HG03108 (cell line): ENCODE results near the gene CSAD.

Experiments used
- ATAC-seq: cut with Tn5 transposase; IDR thresholded peaks from one replicate; pipeline ENCODE4 v1.9.1; 2021; ENCODE audit warnings: moderate library complexity; ENCODE audit not compliant: unreplicated experiment

CSAD gene, protein sequence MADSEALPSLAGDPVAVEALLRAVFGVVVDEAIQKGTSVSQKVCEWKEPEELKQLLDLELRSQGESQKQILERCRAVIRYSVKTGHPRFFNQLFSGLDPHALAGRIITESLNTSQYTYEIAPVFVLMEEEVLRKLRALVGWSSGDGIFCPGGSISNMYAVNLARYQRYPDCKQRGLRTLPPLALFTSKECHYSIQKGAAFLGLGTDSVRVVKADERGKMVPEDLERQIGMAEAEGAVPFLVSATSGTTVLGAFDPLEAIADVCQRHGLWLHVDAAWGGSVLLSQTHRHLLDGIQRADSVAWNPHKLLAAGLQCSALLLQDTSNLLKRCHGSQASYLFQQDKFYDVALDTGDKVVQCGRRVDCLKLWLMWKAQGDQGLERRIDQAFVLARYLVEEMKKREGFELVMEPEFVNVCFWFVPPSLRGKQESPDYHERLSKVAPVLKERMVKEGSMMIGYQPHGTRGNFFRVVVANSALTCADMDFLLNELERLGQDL

DNA sequence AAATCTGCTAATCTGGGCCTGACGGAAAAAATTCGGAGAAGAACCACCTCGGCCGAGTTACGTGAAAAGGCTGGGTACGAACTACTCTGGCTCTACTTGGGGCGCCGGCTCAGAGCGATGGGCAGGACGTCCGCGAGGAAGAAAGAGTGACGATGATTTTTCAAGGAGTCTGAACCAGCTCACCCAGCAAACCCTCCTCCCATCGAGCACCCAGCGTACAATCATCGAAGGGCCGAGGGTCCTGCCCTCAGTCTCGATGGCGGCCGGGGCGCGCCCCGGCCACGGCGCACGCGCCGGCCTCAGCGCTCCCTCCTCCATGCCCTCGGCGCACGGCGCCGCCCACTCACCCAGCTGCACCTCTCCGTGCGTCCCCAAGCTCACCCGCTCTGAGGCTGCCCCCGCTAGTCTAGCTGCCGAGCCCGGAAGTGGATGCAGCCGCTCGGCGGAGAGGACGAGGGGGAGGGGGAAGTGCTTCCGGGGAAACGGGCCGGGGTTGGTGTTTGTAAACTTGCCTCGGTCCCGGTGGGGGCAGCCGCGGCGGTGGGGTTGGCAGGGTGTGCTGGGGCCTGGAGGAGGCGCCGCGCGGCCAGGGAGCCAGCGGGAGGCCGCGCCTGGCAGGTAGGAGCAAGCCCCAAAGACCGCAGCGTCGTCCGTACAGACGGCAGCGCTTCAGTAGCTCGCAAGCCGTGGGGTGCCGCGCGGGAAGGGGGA lies at the start of gene CSAD, which contains the start of gene ZNF740:
TSS of gene CSAD (minus strand) at position 706 of the 711 bp plus-strand sequence. CDS start 7,455 bp downstream, outside the sequence.
TSS of gene ZNF740 (plus strand) at position 503 of the 711 bp plus-strand sequence. CDS start 1,262 bp downstream, outside the sequence.
- ATAC-seq = peak; percentile 91

- ATAC-seq = no peak
Measured at GRCh38 chr12:53230108-53230845, 49.6 kb upstream of the CSAD start.

DNA sequence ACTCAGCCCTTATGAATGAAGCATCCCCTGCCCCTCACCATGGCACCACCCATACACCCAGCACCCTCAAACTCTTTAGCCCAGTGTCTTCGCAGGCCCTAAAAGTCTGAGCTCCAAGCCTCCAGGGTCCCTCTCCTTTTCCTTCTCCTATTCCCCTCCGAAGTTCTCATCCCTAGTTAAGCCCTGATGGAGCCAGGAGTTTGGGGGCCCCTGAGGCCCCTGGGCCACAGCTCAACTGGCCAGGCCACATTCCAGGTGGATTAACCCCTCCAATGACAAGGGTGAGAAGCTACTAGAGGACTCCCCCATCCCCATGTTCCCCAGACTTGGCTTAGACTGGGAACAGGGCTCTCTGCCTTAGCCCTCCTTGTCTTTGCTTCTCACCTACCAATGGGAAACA lies 48.7 kb upstream of the CSAD start:
- ATAC-seq = no peak

GRCh38 chr12:53227836-53228235 lies 47.1 kb upstream of the CSAD start:
- ATAC-seq = no peak

DNA sequence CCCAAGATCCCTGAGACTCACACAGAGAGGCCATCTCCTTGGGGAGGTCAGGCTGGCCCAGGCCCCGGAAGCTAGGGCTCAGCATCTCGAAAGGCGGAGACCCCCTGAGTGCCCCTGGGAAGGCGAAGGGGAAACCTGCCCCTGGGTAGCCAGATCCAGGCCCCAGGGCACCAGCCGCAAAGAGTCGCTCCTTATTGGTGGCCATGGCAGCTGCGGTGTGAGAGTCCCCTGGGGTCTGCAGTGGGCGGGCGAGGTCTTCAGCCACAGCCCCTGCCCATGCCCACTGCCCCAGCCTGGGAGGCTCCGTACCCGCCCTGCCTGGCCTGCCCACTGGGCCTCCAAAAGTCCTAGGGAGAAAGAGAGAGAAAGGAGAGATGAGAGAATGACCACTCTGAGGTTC lies 46.6 kb upstream of the CSAD start:
- ATAC-seq = no peak

DNA sequence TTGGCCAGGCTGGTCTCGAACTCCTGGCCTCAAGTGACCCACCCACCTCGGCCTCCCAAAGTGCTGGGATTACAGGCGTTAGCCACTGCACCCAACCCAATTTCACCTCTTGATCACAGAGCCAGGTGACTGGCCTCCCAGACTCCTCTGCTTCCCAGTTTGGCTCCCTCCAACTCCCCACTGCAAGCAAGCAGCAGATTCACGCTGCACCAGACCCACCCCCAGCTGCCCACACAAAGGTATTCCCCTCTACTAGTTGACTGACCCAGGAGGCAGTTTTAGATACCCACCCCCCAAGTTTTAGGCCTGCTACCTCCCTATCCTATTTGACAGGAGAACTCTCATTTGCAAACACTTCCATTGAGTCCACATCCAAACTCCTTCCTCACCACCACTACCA lies 46.1 kb upstream of the CSAD start:
- no peak for ATAC-seq

GRCh38 chr12:53225635-53226424 lies 45.1 kb upstream of the CSAD start:
- ATAC-seq = no peak

- no peak for ATAC-seq
Measured at GRCh38 chr12:53224897-53225634, 44.3 kb upstream of the CSAD start.

GRCh38 chr12:53224061-53224896 lies 43.6 kb upstream of the CSAD start:
- ATAC-seq = no peak

DNA sequence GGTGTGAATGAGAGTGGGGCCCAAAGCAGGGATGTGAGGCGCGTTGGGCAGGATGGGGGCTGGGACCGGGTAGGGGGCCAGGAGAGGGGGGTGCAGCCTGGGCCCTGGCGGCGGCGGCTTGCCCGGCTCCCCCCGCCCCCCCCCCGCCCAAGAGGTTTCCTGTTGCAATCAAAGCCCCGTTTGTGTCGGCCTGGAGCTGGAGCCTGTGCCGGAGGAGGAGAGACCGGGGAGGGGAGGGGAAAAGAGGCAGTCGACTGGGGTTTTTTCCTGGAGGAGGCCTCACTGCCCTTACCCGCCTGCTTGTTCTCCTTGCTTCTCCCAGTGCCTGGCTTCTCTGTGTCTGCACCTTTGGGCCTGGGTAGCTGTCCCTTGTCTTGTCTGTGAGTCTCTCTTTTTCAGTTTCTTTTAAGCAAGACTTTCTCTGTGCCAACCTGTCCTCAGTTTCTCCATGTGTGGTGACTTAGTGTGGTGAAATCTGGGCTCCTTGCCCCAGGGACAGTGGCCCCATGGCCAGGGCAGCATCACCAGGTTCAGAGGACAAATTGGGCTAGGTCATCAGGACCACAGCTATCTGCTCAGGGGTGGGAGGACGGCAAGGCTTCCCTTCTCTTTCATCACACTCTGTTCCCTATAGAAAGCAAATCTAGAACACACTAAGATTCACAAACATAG lies 42.8 kb upstream of the CSAD start:
- ATAC-seq = no peak

DNA sequence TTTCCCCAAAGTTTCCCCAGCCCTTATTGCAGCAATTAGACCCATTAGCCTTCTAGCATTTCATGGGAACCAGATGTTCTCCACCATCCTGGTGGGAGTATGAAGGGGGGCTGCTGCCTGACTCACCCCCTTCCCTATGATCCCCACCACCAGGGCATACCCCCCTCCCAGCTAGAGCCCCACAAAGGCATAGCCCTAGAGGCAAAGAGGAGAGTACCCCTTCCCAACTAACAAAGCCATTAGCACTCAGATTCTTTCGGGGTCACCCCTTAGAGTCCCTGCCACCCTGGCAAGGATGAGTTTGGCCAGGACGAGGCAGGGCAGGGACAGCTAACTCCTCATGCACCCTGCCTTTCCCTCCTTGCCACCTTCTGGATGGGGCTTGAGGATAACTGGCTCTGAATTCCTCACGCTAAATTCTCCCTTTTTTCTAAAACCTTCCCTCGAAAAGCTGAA lies 42.1 kb upstream of the CSAD start:
- no peak for ATAC-seq

- ATAC-seq = no peak
Measured at GRCh38 chr12:53222170-53222721, 41.5 kb upstream of the CSAD start.

DNA sequence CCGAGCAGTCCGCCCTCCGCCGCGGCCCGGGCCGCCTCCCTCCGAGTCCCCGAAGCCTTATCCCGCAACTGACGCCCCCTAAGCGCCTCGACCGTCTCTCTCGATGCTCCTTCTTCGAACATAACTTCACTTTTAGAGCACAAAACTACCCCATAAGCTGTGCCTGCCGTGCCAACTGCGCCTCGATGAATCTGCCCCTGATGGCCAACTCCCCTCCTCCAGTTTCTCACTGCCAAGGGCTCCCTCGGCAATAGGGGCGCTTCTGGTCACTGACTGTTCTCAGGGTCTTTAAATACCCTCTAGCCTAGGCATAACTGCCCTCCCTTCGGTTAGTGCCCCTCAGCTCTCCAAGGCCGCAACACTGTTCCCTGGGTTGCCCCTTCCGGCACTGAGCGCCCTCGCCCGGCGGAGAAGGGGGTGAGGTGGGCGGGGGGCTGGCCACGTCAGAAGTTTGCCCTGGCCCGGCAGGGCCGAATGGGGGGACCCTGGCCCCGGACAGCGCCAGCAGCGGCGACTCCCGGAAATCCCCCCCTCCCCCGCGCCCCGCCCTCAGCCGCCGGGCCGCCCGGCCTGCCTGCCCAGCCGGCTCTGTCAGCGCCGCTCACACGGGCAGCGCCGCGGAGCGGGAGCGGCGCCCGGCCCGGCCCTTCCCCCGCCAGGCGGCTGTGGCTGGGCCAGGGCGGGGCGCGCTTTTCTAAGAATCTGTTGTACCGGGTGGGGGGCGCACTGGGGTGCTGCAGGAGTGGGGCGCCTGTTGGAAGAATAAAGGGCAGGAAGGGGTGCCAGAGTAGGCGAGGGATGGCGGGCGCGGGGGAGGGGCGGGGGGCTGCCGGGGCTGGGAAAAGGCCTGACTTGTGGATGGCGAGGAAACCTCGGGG lies 40.7 kb upstream of the CSAD start:
- ATAC-seq = peak; percentile 32

- peak; percentile 51 for ATAC-seq
Measured at GRCh38 chr12:53220694-53221202, 40.0 kb upstream of the CSAD start.

DNA sequence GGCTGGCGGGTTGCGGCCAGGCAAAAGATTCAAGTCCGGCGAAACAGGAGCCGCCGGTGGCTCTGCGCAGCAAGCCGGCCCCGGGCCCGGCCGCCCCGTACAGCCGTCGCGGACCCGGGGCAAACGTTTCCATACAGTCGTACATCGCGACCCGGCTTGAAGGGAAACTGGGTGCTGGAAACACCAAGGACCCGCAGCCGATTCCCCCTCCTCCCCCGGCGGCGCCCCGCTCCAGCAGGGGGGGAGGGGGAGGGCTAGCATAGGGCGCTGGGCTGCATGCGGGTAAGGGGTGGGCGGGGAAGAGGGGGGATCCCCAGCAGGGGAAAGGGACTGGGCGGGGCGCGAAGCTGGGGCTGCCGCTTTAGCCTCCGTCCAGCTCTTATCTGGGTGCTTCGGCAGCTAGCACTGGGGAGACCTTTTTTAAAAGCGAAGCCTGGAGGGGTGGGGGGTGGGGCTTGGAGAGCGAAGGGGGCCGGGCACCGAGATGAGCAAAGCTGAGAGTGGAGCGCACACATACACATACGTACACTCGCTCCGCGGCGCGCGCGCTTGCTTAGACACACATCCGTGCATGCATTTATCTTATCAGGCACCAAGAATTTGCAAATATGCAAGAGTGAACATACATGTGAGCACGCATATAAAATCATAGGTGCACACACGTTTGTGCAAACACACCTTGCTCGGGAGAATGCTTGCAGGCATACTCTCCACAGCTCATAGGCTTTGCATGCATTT lies 39.4 kb upstream of the CSAD start:
- peak; percentile 14 for ATAC-seq
